T follicular helper cell (primary cell): ENCODE measurements around the gene CEBPA.

ENCODE experiments used
- DNase-seq: peaks from one replicate; pipeline ENCODE4 v3.0.0-alpha.2; 2020; ENCODE audit warnings: low read depth

CEBPA gene

DNA sequence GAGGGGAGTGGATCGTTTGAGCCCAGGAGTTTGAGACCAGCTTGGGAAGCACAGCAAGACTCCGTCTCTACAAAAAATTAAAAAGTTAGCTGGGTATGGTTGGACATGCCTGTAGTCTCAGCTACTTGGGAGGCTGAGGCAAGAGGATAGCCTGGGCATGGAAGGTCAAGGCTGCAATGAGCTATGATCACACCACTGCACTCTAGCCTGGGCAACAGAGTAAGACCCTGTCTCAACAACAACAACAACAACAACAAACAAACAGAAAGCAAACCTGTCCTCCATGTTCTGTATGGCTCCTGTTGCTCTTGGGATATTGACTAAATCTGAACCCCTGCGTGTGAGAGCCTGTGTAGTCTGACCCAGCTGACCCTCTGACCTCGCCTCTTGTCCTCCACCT is 14.9 kb downstream of the CEBPA start:
- no peak for DNase-seq

DNA sequence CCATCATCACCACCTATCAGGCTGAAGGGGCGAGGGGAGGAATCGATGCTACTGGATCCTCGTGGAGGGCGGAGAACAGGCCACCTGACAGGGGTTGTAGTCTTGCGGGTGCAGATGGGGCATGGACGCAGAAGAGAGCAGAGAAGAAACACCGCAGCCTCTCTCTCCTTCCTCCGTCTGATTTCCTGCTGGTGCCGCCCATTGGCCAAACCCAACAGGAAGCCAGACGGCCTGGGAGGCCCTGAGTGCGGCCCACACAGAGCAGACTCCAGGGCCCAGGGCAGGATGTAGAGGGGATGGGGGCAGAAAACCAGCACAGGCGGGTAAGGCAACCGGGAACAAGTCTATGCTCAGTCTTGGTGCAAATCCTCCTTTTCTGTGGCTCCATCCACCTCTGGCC is 15.4 kb downstream of the CEBPA start:
- DNase-seq = no peak

DNA sequence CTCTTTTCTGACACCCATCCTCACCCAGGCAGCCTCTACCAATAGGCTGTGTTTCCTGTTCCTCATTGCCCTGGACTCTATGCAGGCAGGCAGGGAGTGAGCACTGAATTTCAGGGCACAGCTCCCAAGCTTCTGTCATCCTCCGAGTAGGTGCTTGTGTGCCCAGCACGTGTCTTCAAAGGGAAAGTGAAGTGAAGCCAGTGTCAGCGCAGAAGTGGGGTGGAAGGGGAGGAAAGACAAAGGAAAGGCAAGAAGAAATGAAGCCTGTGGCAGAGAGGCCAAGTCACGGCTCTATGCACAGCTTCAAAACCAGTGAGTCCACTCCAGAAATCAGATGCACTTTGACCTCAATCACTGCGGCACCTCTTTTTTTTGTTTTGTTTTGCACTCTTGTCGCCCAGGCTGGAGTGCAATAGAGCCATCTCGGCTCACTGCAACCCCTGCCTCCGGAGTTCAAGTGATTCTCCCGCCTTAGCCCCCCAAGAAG is 16.9 kb downstream of the CEBPA start:
- no peak for DNase-seq

DNA sequence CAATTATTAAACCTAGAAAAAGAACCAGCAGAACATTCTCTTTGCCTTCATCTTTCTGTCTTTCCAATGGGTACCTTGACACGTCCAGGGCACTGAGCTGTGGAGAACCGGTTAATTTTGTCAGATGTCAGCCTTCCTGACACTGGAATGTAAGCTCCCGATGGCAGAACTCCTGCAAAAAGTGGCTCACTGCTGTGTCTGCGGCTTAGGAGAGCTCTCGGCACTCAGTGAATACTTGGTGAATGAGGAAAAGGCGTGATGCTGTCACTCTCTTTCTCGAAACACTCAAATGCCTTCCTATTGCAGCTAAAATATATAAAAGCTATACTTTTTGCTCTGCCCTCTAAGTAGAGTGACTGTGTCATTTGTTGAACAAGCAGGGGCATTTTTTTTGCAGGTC is 17.6 kb downstream of the CEBPA start:
- no peak for DNase-seq

DNA sequence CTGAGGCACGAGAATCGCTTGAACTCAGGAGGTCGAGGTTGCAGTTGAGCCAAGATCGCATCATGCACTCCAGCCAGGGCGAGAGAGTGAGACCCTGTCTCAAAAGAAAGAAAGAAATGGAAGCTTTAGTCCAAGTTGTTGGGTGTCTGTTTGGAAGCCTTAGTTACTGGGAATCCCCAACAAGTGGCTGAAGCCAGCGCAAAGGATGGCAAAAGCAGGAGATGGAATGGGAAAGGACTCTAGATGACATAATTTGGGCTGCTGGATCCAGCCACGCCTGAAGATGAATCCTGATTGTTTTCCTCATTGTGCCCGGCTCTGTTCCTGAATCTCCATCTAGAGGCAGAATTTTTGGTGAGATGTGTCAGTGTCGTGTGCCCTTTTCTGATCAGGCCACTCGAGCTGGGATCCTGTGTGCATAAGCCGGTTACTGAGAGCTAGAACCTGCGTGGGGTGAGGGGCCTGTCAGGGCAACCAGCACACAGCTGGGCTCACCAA is 18.1 kb downstream of the CEBPA start:
- DNase-seq = no peak

DNA sequence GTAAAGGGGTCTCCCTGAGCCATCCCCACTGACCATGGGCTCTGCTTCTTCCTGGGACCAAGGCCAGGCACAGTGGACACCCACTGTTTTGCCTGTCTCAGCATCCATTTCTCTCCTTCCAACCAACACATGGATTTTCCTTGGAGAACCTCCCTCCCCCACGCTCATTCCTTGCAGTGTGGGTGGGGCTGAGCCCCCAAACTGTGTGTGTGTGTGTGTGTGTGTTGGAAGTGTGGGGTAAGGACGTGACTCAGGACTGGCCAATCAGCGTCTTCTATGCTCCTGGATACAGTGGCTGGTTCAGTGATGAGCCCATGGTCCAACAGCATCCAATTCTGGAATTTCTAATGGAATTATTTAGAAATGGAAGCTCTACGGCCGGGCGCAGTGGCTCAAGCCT is 18.7 kb downstream of the CEBPA start:
- DNase-seq = no peak

DNA sequence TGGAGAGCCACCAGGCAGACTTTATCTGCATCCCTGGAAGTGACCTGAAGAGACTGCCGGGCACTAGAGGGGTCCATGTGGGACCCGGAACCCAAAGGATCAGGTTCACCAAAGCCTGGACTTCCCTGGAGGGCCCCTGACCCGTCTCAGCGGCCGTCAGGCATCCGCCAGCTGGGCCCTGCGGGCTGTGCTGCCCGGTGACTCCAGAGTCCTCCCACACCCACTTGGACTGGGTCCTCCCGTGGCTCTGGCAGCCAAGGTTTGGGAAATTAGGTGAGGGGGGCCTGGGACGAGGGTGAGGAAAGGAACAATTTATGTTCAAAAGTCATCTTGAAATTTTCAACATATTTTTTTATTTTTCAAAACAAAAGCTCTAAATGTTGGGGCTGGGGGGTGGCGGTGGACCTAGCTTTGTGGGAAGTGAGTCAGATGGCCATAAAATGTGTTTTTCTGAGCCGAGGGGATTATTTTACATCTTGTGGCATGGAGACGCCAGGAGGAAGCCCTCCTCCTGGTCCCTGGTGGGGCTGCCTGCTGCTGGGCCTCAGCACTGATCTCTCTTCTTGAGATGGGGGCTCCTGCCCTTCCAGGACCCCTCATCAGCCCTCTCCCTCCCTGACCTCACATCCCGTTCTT is 20.2 kb downstream of the CEBPA start:
- DNase-seq = no peak

DNA sequence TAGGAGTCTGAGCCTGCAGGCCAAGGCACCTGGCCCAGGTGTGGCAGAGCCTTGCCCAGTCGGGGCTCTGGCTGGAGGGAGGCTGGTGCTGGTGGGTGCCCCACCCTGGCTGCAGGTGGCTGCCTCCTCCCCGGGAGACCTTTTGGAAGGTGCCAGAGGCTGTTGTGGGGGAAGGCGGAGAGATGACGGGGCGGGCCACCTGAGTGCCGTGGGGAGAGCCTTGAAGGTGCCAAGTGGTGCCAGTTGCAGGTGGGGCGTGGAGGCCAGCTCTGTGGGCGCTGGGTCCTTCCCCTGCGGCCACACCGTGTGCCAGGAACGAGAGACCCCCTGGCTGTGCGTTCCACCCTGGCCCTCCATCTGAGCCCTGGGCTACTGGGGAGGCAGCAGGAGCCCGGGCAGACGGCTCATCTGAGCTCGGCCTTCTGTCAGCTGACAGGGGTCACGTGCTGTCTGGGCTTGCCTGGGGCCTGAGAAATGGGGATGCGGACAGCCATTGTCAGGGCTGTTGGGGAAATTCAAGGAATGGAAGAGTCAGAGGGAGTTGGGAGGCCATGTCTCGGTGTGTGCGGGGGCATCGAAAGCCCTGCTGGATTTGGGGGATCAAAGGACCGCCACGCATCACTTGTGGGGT is 20.9 kb downstream of the CEBPA start:
- no peak for DNase-seq

DNA sequence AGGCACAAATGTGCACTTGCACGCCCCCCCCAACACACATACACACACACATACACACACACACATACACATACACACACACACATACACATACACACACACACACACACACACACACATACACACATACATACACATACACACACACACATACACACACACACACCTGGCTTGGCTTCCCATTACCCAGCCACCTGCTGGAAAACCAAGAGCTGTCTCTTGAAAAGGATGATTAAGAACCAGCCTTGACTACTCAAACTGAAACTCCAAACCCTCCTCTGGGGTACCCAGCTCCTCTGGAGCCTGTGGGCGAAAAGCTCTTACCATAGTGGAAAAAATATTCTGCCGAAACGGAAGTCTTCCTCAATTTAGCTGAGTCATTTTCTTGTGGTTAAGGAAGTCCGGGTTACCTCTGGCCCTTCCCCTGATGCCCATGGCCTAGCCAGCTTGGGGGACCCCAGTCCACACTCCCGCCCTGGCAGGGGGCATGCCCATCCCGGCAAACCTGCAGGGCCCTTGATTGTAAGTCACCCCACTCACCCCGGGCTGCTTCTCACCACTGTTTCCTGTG is 21.9 kb downstream of the CEBPA start:
- no peak for DNase-seq

DNA sequence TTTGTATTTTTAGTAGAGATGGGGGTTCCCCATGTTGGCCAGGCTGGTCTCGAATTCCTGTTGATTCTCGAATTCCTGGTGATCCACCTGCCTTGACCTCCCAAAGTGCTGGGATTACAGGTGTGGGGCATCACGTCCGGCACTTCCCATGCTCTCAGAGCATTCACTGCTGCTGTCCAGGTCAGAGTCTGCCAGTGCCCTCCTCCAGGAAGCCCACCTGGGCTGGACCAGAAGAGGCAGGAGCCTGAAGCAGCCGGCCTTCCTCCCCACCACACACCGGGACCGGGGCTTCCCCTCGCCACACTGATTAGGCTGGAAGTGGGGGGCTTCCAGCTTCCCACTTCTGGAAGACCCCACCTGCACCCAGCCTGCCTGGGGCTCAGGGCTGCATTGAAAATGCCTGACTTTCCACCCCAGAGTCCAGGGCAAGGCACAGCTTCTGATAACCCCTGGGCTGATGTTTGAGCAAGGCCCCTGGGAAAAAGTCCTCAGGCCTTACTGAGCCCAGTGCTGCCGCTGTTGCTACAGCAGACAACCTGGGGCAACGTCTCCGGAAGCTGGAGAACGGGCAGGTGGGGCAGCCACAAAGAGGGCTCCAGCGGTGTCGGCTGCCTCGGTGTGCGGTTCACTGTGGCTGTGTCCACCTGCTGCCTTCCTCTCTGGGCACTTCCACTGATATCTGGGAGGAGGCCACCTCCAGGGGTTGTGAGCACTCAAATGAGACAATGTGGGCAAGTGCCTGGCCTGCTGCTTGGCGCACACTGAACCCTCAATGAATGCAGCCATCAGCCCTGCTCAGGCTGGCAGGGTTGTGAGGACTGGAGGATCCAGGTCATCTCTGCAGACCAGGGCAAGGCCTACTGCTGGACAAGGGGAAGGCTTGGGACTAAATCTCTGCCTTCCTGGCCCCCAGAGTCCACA is 22.6 kb downstream of the CEBPA start:
- no peak for DNase-seq

DNA sequence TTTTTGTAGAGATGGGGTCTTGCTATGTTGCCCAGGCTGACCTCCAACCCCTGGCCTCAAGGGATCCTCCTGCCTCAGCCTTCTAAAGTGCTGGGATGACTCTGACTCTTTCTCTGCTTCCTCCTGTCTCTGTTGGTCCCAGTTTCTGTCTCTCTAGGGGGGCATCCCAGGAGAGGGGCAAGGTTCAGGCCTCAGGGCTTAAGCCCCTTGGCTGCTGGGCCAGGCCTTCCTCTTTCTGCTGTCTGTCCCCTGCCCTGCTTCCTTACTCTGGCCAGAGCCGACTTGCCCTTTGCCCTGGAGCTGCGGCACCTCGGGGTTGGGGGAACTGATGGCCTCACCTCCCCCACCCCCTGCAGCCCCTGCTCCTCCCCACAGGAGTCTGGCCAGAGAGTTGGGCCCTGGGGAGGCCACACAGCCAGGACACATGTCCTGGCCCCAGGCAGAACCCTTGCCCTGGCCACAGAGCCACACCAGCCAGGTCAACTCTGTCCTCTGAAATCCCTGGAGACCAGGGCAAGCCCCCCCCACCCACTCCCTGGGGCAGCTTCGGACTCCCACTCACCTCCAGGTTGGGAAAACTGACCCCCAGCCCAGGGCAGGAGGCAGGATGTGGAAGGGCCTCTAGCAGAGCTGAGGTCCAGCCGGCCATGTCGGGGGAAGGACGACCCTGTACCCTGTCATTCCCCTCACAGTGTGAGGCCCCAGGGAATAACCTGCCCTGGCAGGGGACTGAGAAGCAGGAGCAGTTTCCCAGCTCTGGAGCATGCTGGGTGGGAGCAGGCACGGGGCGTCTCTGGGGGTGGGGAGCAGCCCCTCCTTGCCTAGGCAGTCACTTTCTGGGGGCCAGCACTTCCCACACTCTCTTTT is 23.7 kb downstream of the CEBPA start:
- no peak for DNase-seq

DNA sequence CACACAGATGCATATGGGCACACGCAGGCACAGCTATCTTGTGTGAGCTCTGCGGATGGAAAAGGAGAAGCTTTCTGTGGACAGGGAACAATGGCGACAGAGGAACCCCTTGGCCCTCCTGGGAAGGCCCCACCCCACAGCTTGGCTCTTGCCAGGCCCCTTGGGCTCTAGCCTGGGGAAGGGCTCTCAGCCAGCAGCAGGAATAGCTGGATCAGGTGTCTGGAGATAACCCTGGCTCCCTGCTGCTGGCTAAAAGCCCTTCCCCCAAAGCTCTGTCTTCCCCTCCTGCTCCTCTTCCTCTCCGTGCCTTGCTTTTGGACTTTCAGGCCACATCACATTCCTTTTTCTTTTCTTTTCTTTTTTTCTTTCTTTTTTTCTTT is 24.3 kb downstream of the CEBPA start:
- DNase-seq = no peak

DNA sequence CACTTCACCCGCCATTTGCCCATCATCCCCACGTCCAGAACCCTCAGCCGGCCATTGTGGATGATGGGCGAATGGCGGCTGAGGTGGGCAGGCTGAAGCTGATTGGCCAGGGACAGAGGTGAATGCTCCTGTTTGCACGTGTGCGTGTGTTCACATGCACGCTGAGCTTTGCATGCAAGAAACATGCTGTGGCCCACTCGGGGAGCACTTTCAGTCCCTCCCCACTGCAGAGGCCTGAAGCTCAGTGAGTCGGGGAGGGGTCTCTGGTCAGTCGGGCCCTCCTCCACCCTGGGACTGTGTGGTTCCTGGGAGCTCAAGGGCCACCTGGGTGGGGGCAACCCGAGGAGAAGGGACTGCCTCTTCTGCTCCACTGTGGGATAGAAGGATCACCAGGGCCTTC is 24.9 kb downstream of the CEBPA start:
- DNase-seq = no peak

DNA sequence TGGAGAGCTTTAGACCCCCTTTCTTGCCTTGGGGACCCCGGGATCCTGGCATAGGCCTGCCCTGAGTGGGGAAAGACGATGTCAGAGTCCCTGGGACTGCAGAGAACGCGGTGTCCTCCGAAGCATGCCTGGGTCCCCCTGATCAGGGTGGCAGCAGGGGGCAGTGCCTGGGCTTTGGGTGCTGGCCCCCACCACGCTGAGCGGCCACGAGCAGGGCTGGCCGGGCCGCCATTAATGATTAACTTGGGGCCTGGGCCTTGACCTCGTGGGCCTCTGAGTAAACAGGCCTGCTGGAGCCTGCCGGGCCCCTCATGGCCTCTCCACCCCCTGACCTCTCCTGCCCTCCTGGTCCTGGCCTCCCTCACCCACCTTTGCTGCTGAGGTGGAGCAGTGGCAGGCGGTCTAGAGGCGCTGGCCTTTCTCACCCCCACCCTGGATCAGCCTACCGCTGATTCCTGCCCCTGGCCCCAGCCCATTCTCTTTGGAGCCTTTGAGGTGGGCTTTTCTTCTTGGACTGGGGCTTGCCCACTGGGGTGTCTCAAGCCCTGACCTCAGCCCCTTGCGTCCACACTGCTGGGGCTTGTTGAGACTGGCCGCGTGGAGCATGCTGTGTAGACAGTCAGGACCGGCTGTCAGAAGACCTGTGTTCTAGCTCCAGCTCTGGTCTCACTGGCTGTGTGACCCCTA is 26.3 kb downstream of the CEBPA start:
- no peak for DNase-seq

DNA sequence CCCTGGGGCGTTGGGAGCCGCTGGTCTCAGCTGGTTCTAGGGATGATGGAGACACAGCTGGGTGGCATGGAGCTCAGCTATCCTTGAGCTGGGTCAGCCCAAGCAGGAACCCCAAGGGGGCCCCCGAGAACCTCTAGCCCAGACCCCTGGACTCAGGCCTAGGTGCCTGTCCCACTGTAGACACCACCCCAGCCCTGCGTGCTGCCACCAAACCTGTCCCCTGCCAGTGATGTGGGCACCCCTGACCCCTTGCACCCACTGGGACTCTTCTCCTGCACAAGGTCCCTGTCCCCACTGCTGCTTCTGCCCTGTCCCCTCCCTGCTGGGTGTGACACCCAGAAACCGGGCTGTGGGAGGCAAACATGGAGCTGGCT is 26.8 kb downstream of the CEBPA start:
- no peak for DNase-seq

DNA sequence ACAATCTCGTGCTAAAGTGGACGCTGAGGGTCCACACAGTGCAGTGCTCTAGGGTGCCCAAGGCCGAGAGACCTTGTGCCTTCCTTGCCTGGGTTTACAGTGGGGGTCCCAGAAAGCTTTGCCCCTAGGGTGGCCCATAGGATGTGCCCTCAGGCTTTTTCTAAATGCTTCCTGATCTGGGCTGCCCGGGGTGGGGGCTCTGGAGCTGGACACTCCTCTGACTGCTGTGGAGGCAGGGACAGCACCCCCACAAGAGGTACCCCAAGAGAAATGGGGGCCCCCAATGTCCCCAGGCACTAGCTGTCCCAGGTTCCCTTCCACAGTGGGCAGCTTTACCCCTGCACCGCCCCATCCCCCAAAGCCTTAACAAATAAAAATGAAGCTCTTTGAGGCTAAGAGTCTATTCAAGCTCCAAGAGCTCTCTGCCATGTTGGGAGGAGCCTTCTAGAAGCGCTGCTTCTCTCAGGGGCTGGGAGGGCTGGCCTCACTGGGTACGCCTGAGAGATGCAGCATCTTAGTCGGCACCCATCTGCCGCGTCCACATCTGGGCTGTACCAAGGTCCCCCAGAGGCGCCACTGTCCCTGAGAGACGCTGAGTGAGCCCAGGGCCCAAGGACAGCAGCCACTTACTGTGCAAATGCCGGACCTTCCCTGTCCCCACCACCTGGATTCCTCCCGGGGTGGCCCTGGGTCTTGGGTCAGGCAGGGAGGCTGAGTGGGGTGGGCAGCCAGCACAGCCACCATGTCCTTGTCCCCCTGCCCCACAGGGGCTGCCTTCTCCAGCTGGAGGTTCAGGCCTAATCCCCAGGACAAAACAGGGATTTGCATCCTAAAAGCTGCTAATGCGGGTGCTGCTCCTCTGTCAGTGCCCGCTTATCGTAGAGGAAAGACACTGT is 27.4 kb downstream of the CEBPA start:
- no peak for DNase-seq

DNA sequence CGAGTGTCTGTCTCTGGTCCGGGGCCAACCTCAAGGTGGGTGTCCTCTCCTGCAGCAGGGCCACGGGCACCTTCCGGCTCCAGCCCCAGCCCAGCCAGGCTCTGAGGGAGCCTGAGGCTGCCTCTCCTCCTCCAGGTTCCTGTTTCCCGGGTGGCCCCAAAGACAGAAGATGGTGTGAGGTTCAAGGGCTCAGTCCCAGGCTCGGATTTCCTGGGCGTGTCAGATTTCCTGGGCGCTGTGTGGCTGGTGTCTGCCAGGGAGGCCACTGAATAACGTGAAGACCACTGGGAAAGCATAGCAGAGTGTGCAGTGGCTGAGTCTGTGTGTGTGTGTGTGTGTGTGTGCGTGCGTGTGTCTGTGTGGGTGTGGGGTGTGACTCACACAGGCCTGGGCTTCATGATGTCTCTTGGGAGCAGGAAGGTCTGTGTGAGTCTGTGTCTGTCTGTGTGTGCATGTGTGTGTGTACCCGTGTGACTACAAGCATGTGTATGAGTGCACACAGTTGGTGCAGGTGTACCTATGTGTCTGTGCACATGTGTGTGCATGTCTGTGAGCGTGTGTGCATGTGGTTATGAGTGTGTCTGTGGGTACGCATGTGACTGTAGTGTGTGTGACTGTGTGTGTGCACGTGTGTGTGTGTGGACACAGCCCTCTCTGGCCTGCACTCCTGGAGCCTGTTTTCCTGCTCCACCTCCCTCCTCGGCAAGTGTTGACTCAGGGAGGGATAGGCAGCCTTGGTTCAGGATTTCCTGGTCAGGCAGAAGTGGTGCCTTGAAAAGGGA is 28.3 kb downstream of the CEBPA start:
- no peak for DNase-seq

DNA sequence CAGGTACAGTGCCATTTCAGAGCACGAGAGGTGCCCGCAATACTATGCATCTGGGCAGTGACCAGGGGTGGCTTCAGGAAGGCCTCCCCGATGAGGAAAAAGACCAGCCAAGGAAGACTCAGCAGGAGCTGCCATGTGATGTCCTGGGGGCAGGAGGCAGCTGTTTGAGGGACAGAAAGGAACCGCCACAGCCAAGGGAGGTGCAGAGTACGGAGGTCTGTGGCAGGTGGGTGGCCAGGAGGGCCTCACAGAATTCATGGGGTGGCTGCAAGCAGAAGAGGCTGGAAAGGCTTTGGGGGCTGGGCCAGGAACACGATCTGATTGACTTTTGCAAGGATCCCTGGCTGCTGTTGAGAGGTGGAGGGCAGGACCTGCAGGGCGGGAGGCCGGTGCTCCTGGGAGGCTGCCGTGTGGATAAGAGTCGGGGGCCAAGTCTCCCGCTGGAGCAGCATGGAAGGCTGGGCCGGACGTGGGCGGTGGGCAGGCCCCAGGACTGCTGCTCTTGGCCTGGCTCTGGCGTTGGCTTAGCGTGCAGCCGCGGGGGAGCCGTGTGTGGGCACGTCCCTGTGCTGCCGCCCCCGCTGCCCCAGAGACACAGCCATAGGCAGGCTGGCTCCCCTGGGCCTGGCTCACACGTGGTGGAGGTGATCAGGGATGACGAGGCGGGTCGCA is 29.1 kb downstream of the CEBPA start:
- DNase-seq = no peak
